Neural cell (in vitro differentiated cells): Measurements from ENCODE around the gene GRAPL.
"Not testable (repeated sequence)": the region's sequence is repeated elsewhere in the genome, so short reads cannot be mapped to it uniquely, and the experiment has no call there.

Experiments
- EP300 ChIP-seq: fragments of 450-650 bp; conservative IDR thresholded peaks from 2 replicates; pipeline ENCODE4 v1.6.1; 2014; ENCODE audit warnings: antibody characterized with exemption, mild to moderate bottlenecking, moderate library complexity; ENCODE audit not compliant: poor library complexity, severe bottlenecking
- EZH2 ChIP-seq: fragments of 200-600, 300-800 bp; shearing (Covaris generic), sonication (generic); IDR thresholded peaks from 2 replicates; pipeline ENCODE4 v1.6.1; 2014; ENCODE audit warnings: antibody characterized with exemption, low read length, borderline replicate concordance, mild to moderate bottlenecking; ENCODE audit not compliant: insufficient read depth, poor library complexity, severe bottlenecking
- POLR2AphosphoS5 ChIP-seq: IDR thresholded peaks from 2 replicates; pipeline ENCODE4 v1.6.1; 2012
- REST ChIP-seq: IDR thresholded peaks from 2 replicates; pipeline ENCODE4 v1.6.1; 2012; ENCODE audit warnings: borderline replicate concordance
- TF ChIP-seq, protein P1 (sequence below): fragments of 450-650 bp; IDR thresholded peaks from 2 replicates; pipeline ENCODE4 v1.5.1; 2014; ENCODE audit warnings: antibody characterized with exemption, mild to moderate bottlenecking, moderate library complexity; ENCODE audit not compliant: poor library complexity, severe bottlenecking

DNA sequence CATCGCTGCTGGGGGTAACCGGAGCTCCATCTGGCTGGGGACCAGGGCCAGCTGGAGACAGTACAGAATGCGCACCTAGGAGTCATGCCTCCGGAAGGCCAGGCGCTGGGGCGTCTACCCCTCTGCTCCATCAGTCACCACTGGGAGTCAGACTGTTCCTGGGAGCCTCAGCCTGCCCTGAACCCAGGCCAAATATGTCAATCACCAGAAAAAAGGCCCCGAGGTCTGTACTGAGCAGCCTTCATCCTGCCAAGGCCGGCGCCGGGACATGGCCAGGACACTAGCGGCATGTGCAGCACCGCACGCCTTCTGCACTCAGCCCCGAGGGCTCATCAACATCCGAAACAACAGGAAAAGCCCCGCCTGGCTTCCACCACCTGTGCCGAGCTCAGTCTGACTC is 8.7 kb downstream of the GRAPL start:
- TF ChIP-seq, protein P1, sequence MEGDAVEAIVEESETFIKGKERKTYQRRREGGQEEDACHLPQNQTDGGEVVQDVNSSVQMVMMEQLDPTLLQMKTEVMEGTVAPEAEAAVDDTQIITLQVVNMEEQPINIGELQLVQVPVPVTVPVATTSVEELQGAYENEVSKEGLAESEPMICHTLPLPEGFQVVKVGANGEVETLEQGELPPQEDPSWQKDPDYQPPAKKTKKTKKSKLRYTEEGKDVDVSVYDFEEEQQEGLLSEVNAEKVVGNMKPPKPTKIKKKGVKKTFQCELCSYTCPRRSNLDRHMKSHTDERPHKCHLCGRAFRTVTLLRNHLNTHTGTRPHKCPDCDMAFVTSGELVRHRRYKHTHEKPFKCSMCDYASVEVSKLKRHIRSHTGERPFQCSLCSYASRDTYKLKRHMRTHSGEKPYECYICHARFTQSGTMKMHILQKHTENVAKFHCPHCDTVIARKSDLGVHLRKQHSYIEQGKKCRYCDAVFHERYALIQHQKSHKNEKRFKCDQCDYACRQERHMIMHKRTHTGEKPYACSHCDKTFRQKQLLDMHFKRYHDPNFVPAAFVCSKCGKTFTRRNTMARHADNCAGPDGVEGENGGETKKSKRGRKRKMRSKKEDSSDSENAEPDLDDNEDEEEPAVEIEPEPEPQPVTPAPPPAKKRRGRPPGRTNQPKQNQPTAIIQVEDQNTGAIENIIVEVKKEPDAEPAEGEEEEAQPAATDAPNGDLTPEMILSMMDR = not testable (repeated sequence)
- not testable (repeated sequence) for TF ChIP-seq POLR2AphosphoS5, REST, EP300, EZH2
